ENCODE data around the gene EFNA4. TPM values are rescaled to one million over a fixed set of nuclear protein-coding genes. Genes with fewer than 3 reads are reported as not detected.

EFNA4 gene
- total RNA-seq, 1 experiment from 2014 or later = 11.8 TPM

GRCh38 chr1:155022136-155022926 is 41.2 kb upstream of the EFNA4 start:
- H2BK120ac ChIP-seq (ENCODE audit: low read depth, low read length, poor library complexity, severe bottlenecking) = no peak overlapping the region
- H4K20me1 ChIP-seq (ENCODE audit: control insufficient read depth, insufficient read depth, insufficient read length) = no peaks in the 10 kb centered on the region
- Mint-ChIP-seq H3K27ac (no peak overlapping the region; a peak in 2 of 7 replicates), H3K27me3 (ENCODE audit: low read depth) (peaks cover 12% of the 10 kb centered on the region), H3K9me3 (no peaks in the 10 kb centered on the region), H3K36me3 (ENCODE audit: insufficient read depth in 1 of 3, low read depth in 3 of 3) (peaks cover 0 to 6% (median 6%) of the 10 kb centered on the region in 3 experiments; a peak in 1 of 7 replicates), H3K4me3 (no peak overlapping the region; a peak in 1 of 5 replicates), H3K4me1 (peaks cover 23 to 44% of the 10 kb centered on the region in 2 experiments)
- no peak overlapping the region for H3K14ac ChIP-seq (ENCODE audit: insufficient read depth, low read length)
- H3K23ac ChIP-seq (ENCODE audit: insufficient read length, low read depth, low read length) = no peak overlapping the region
- no peak overlapping the region for H4K8ac ChIP-seq (replicated peaks; ENCODE audit: insufficient read length, low read depth, low read length)
- no peaks in the 10 kb centered on the region for H3K9me3 ChIP-seq (ENCODE audit: control insufficient read depth, low read depth, low read length)
- no CpG with 5 or more reads among the region's 8 CpGs for WGBS (ENCODE audit: extremely low coverage, insufficient read length, low lambda C conversion rate)
- no peak overlapping the region for H3K27ac ChIP-seq (ENCODE audit: insufficient read length, low read depth, low read length)
- H4K5ac ChIP-seq (ENCODE audit: insufficient read length, low read depth, low read length) = no peak overlapping the region
- TF ChIP-seq, protein P1, sequence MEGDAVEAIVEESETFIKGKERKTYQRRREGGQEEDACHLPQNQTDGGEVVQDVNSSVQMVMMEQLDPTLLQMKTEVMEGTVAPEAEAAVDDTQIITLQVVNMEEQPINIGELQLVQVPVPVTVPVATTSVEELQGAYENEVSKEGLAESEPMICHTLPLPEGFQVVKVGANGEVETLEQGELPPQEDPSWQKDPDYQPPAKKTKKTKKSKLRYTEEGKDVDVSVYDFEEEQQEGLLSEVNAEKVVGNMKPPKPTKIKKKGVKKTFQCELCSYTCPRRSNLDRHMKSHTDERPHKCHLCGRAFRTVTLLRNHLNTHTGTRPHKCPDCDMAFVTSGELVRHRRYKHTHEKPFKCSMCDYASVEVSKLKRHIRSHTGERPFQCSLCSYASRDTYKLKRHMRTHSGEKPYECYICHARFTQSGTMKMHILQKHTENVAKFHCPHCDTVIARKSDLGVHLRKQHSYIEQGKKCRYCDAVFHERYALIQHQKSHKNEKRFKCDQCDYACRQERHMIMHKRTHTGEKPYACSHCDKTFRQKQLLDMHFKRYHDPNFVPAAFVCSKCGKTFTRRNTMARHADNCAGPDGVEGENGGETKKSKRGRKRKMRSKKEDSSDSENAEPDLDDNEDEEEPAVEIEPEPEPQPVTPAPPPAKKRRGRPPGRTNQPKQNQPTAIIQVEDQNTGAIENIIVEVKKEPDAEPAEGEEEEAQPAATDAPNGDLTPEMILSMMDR (conservative IDR thresholded peaks at IDR 0.05) = no peak
- no peak overlapping the region for H3T11ph ChIP-seq (ENCODE audit: low read length)
- no peak overlapping the region for H2BK15ac ChIP-seq (ENCODE audit: low read depth, low read length)
- H2AFZ ChIP-seq (ENCODE audit: low read length) = no peak overlapping the region
- no peaks in the 10 kb centered on the region for H3K79me1 ChIP-seq (ENCODE audit: insufficient read depth, low read depth, low read length, poor library complexity, severe bottlenecking)
- no peak overlapping the region for H3K56ac ChIP-seq (ENCODE audit: insufficient read length, low read depth, low read length)
- no peaks in the 10 kb centered on the region for H3K4me1 ChIP-seq (ENCODE audit: insufficient read depth, low read length)
- no peak overlapping the region for H2BK20ac ChIP-seq (ENCODE audit: low read depth, low read length, poor library complexity, severe bottlenecking)
- H3K9ac ChIP-seq (ENCODE audit: extremely low read depth, insufficient read length, low read length) = no peak overlapping the region
- no peak overlapping the region for H2AK5ac ChIP-seq (ENCODE audit: insufficient read length, low read length)
- H3K23me2 ChIP-seq (ENCODE audit: insufficient read length, low read depth, low read length, poor library complexity, severe bottlenecking) = no peaks in the 10 kb centered on the region
- H3K4me2 ChIP-seq (ENCODE audit: insufficient read depth, insufficient read length, low read length) = no peak overlapping the region
- no peaks in the 10 kb centered on the region for H3K79me2 ChIP-seq (ENCODE audit: insufficient read depth, low read length)
- H3K4ac ChIP-seq (ENCODE audit: low read depth, low read length) = no peak overlapping the region
- no peaks in the 10 kb centered on the region for H3K27me3 ChIP-seq (ENCODE audit: insufficient read depth, low read length)
- no peak for DNase-seq
- H4K91ac ChIP-seq (ENCODE audit: insufficient read length, low read depth, low read length) = no peak overlapping the region
- H3K18ac ChIP-seq (ENCODE audit: insufficient read length, low read depth, low read length) = no peak overlapping the region
- no peak overlapping the region for H2BK12ac ChIP-seq (ENCODE audit: insufficient read length, low read depth, low read length)
- H2BK5ac ChIP-seq (ENCODE audit: insufficient read length, low read length) = no peak overlapping the region

All from H9 (cell line).